ENCODE data around the gene MIER1. TPM values are rescaled to one million over a fixed set of nuclear protein-coding genes. Genes with fewer than 3 reads are reported as not detected.
"Not testable (repeated sequence)": the region's sequence is repeated elsewhere in the genome, so short reads cannot be mapped to it uniquely, and the experiment has no call there.

MIER1 gene
- total and polyA plus RNA-seq, 9 donors: 16.4 to 27.0 (median 21.7) TPM

- H3K4me1 ChIP-seq (ENCODE audit: control insufficient read depth, insufficient read depth, low read length): no peaks in the 10 kb centered on the region
- no peaks in the 10 kb centered on the region for H3K27me3 ChIP-seq (ENCODE audit: control insufficient read depth, insufficient read depth, low read length)
- peaks cover 13% of the 10 kb centered on the region for H3K36me3 ChIP-seq (ENCODE audit: control insufficient read depth, insufficient read depth, low read length)
- no peak overlapping the region for H3K4me3 ChIP-seq (ENCODE audit: low read length)
- WGBS (ENCODE audit: insufficient coverage): no CpG with 5 or more reads among the region's 4 CpGs
- no peak for DNase-seq
- no peaks in the 10 kb centered on the region for H3K9me3 ChIP-seq (replicated peaks; ENCODE audit: control insufficient read depth, low read depth, low read length)
- no peak overlapping the region for H3K27ac ChIP-seq (ENCODE audit: low read length)
Measured at GRCh38 chr1:66954208-66954607, 29.4 kb downstream of the MIER1 start.

GRCh38 chr1:66957938-66958337, 33.1 kb downstream of the MIER1 start:
- H3K4me1 ChIP-seq (ENCODE audit: control insufficient read depth, insufficient read depth, low read length): no peaks in the 10 kb centered on the region
- H3K4me3 ChIP-seq (ENCODE audit: low read length): no peak overlapping the region
- H3K36me3 ChIP-seq (ENCODE audit: control insufficient read depth, insufficient read depth, low read length): peaks cover 12% of the 10 kb centered on the region
- no peaks in the 10 kb centered on the region for H3K27me3 ChIP-seq (ENCODE audit: control insufficient read depth, insufficient read depth, low read length)
- H3K27ac ChIP-seq (ENCODE audit: low read length): no peak overlapping the region
- no peaks in the 10 kb centered on the region for H3K9me3 ChIP-seq (replicated peaks; ENCODE audit: control insufficient read depth, low read depth, low read length)
- DNase-seq: no peak
- no CpG with 5 or more reads among the region's 3 CpGs for whole genome bisulfite sequencing (ENCODE audit: insufficient coverage)

- DNase-seq; H3K27me3 ChIP-seq (ENCODE audit: control insufficient read depth, insufficient read depth, low read length); H3K27ac ChIP-seq (ENCODE audit: low read length); H3K4me3 ChIP-seq (ENCODE audit: low read length); H3K9me3 ChIP-seq (replicated peaks; ENCODE audit: control insufficient read depth, low read depth, low read length); H3K4me1 ChIP-seq (ENCODE audit: control insufficient read depth, insufficient read depth, low read length): not testable (repeated sequence)
- WGBS (ENCODE audit: insufficient coverage): no CpG with 5 or more reads among the region's 7 CpGs
- peaks cover 11% of the 10 kb centered on the region for H3K36me3 ChIP-seq (ENCODE audit: control insufficient read depth, insufficient read depth, low read length)
Measured at GRCh38 chr1:66966188-66966873, 41.5 kb downstream of the MIER1 start.

- no peak overlapping the region for H3K4me3 ChIP-seq (ENCODE audit: low read length)
- no peaks in the 10 kb centered on the region for H3K27me3 ChIP-seq (ENCODE audit: control insufficient read depth, insufficient read depth, low read length)
- H3K4me1 ChIP-seq (ENCODE audit: control insufficient read depth, insufficient read depth, low read length): no peaks in the 10 kb centered on the region
- H3K36me3 ChIP-seq (ENCODE audit: control insufficient read depth, insufficient read depth, low read length): peaks cover 10% of the 10 kb centered on the region
- peaks cover 4% of the 10 kb centered on the region for H3K9me3 ChIP-seq (replicated peaks; ENCODE audit: control insufficient read depth, low read depth, low read length)
- no CpG with 5 or more reads among the region's 3 CpGs for WGBS (ENCODE audit: insufficient coverage)
- no peak for DNase-seq
- no peak overlapping the region for H3K27ac ChIP-seq (ENCODE audit: low read length)
Measured at GRCh38 chr1:66968574-66968973, 43.8 kb downstream of the MIER1 start.

GRCh38 chr1:66978201-66978600, 53.4 kb downstream of the MIER1 start:
- Histone ChIP-seq H3K4me3 (ENCODE audit: low read length) (no peak overlapping the region), H3K36me3 (ENCODE audit: control insufficient read depth, insufficient read depth, low read length) (peaks cover 18% of the 10 kb centered on the region), H3K27ac (ENCODE audit: low read length) (no peak overlapping the region), H3K9me3 (replicated peaks; ENCODE audit: control insufficient read depth, low read depth, low read length) (no peaks in the 10 kb centered on the region), H3K27me3 (ENCODE audit: control insufficient read depth, insufficient read depth, low read length) (no peaks in the 10 kb centered on the region), H3K4me1 (ENCODE audit: control insufficient read depth, insufficient read depth, low read length) (no peaks in the 10 kb centered on the region)
- DNase-seq: no peak

- H3K9me3 ChIP-seq (replicated peaks; ENCODE audit: control insufficient read depth, low read depth, low read length); H3K4me1 ChIP-seq (ENCODE audit: control insufficient read depth, insufficient read depth, low read length); H3K27me3 ChIP-seq (ENCODE audit: control insufficient read depth, insufficient read depth, low read length); H3K27ac ChIP-seq (ENCODE audit: low read length); H3K4me3 ChIP-seq (ENCODE audit: low read length); DNase-seq: not testable (repeated sequence)
- peaks cover 21% of the 10 kb centered on the region for H3K36me3 ChIP-seq (ENCODE audit: control insufficient read depth, insufficient read depth, low read length)
- WGBS (ENCODE audit: insufficient coverage): 100% methylated on average over 1 of the region's 11 CpGs
Measured at GRCh38 chr1:66979621-66980020, 54.8 kb downstream of the MIER1 start.

- Histone ChIP-seq H3K4me1 (ENCODE audit: control insufficient read depth, insufficient read depth, low read length) (no peaks in the 10 kb centered on the region), H3K36me3 (ENCODE audit: control insufficient read depth, insufficient read depth, low read length) (peaks cover 15% of the 10 kb centered on the region), H3K9me3 (replicated peaks; ENCODE audit: control insufficient read depth, low read depth, low read length) (no peaks in the 10 kb centered on the region), H3K4me3 (ENCODE audit: low read length) (no peak overlapping the region), H3K27me3 (ENCODE audit: control insufficient read depth, insufficient read depth, low read length) (no peaks in the 10 kb centered on the region), H3K27ac (ENCODE audit: low read length) (no peak overlapping the region)
- no CpG with 5 or more reads among the region's 1 CpG for WGBS (ENCODE audit: insufficient coverage)
- DNase-seq: no peak
Measured at GRCh38 chr1:66980745-66981367, 56.1 kb downstream of the MIER1 start.

GRCh38 chr1:66981679-66982078, 56.9 kb downstream of the MIER1 start:
- 67% methylated on average over 3 of the region's 4 CpGs for WGBS (ENCODE audit: insufficient coverage)

GRCh38 chr1:66982561-66983260, 57.9 kb downstream of the MIER1 start:
- Histone ChIP-seq H3K36me3 (ENCODE audit: control insufficient read depth, insufficient read depth, low read length) (peaks cover 12% of the 10 kb centered on the region), H3K27me3 (ENCODE audit: control insufficient read depth, insufficient read depth, low read length) (no peaks in the 10 kb centered on the region), H3K27ac (ENCODE audit: low read length) (no peak overlapping the region), H3K4me3 (ENCODE audit: low read length) (no peak overlapping the region), H3K4me1 (ENCODE audit: control insufficient read depth, insufficient read depth, low read length) (no peaks in the 10 kb centered on the region), H3K9me3 (replicated peaks; ENCODE audit: control insufficient read depth, low read depth, low read length) (no peaks in the 10 kb centered on the region)
- DNase-seq: no peak
- no CpG with 5 or more reads among the region's 4 CpGs for WGBS (ENCODE audit: insufficient coverage)

More at GRCh38 chr1:66981679-66982078, 56.9 kb downstream of the MIER1 start:
- no peak for DNase-seq
- Histone ChIP-seq H3K27ac (ENCODE audit: low read length) (no peak overlapping the region), H3K4me3 (ENCODE audit: low read length) (no peak overlapping the region), H3K27me3 (ENCODE audit: control insufficient read depth, insufficient read depth, low read length) (no peaks in the 10 kb centered on the region), H3K9me3 (replicated peaks; ENCODE audit: control insufficient read depth, low read depth, low read length) (no peaks in the 10 kb centered on the region), H3K4me1 (ENCODE audit: control insufficient read depth, insufficient read depth, low read length) (no peaks in the 10 kb centered on the region), H3K36me3 (ENCODE audit: control insufficient read depth, insufficient read depth, low read length) (peaks cover 15% of the 10 kb centered on the region)

GRCh38 chr1:66984491-66984890, 59.7 kb downstream of the MIER1 start:
- Histone ChIP-seq H3K27ac (ENCODE audit: low read length) (no peak overlapping the region), H3K4me1 (ENCODE audit: control insufficient read depth, insufficient read depth, low read length) (no peaks in the 10 kb centered on the region), H3K9me3 (replicated peaks; ENCODE audit: control insufficient read depth, low read depth, low read length) (no peaks in the 10 kb centered on the region), H3K27me3 (ENCODE audit: control insufficient read depth, insufficient read depth, low read length) (no peaks in the 10 kb centered on the region), H3K4me3 (ENCODE audit: low read length) (no peak overlapping the region), H3K36me3 (ENCODE audit: control insufficient read depth, insufficient read depth, low read length) (peaks cover 14% of the 10 kb centered on the region)
- no CpG with 5 or more reads among the region's 1 CpG for WGBS (ENCODE audit: insufficient coverage)
- no peak for DNase-seq

All from muscle of leg (tissue), 11 donors.